Fibroblast of lung (primary cell): Measurements from ENCODE around the gene NUP62.

ENCODE experiments used
- EZH2 ChIP-seq: IDR thresholded peaks from 2 replicates; pipeline ENCODE4 v1.5.1; 2012; ENCODE audit warnings: low read length, control low read depth, mild to moderate bottlenecking; ENCODE audit errors: missing control alignments
- TF ChIP-seq, protein P1 (sequence below), 2 donors: IDR thresholded peaks in 1 of 2; conservative IDR thresholded peaks in 1 of 2; 1 replicate in 1 of 2; 2 replicates in 1 of 2; pipeline ENCODE4 v1.5.1; 2011 to 2012; ENCODE audit warnings: low read length in 2 of 2, control low read depth in 1 of 2, inconsistent platforms in 1 of 2, low read depth in 1 of 2, mild to moderate bottlenecking in 1 of 2

DNA sequence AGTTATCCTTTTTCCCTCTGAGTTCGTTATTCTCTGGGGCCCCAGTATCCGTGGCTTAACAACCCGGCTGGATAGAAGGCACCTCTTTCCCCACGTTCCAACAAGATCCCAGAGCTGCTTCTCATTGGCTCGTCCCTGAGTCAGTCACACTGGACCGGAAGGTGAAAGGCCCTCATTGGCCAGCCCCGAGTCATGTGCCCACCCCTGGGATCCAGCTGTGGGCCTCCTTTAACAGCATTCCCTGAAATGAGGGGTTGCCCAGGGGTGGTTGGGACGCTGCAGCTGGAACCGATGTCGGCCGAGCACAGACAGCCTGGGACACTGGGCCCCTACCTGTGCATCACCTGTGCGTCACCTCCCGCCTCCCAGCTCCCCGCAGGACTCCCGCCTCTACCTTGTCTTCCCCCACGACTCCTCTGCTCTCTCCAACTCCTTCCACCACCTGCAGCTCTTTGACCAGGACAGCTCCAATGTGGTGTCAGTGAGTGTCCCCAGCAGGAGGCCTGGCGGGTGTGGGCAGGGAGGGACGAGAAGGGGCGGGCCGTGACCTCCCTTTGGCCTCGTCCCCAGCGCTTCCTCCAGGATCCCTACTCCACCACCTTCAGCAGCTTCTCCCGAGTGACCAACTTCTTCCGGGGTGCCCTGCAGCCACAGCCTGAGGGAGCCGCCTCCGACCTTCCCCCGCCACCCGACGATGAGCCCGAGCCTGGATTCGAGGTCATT lies 47.5 kb downstream of the NUP62 start:
- TF ChIP-seq, protein P1, sequence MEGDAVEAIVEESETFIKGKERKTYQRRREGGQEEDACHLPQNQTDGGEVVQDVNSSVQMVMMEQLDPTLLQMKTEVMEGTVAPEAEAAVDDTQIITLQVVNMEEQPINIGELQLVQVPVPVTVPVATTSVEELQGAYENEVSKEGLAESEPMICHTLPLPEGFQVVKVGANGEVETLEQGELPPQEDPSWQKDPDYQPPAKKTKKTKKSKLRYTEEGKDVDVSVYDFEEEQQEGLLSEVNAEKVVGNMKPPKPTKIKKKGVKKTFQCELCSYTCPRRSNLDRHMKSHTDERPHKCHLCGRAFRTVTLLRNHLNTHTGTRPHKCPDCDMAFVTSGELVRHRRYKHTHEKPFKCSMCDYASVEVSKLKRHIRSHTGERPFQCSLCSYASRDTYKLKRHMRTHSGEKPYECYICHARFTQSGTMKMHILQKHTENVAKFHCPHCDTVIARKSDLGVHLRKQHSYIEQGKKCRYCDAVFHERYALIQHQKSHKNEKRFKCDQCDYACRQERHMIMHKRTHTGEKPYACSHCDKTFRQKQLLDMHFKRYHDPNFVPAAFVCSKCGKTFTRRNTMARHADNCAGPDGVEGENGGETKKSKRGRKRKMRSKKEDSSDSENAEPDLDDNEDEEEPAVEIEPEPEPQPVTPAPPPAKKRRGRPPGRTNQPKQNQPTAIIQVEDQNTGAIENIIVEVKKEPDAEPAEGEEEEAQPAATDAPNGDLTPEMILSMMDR (conservative IDR thresholded peaks at IDR 0.05 in 1 of 2, IDR thresholded peaks at IDR 0.05 in 1 of 2; ENCODE audit: low read depth in 1 of 2, low read length in 2 of 2): no peak
- TF ChIP-seq EZH2: no peak
